A549 treated with CpdA at 1 μM for 4 hours (cell line): Measurements from ENCODE around the gene RIN2. TPM values are rescaled to one million over a fixed set of nuclear protein-coding genes. Genes with fewer than 3 reads are reported as not detected.

Source experiments
- total RNA-seq: library from RNA; stranded (reverse); fragments of 200-300 nt; extraction: Qiagen RNA extraction; gene quantifications from 5 replicates; pipeline ENCODE4 v1.2.3, GENCODE V29; 2022; ENCODE audit warnings: low read depth

Gene RIN2, protein sequence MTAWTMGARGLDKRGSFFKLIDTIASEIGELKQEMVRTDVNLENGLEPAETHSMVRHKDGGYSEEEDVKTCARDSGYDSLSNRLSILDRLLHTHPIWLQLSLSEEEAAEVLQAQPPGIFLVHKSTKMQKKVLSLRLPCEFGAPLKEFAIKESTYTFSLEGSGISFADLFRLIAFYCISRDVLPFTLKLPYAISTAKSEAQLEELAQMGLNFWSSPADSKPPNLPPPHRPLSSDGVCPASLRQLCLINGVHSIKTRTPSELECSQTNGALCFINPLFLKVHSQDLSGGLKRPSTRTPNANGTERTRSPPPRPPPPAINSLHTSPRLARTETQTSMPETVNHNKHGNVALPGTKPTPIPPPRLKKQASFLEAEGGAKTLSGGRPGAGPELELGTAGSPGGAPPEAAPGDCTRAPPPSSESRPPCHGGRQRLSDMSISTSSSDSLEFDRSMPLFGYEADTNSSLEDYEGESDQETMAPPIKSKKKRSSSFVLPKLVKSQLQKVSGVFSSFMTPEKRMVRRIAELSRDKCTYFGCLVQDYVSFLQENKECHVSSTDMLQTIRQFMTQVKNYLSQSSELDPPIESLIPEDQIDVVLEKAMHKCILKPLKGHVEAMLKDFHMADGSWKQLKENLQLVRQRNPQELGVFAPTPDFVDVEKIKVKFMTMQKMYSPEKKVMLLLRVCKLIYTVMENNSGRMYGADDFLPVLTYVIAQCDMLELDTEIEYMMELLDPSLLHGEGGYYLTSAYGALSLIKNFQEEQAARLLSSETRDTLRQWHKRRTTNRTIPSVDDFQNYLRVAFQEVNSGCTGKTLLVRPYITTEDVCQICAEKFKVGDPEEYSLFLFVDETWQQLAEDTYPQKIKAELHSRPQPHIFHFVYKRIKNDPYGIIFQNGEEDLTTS
- 32.3 to 39.0 TPM (median 32.5 TPM) in 5 replicates for total RNA-seq

DNA sequence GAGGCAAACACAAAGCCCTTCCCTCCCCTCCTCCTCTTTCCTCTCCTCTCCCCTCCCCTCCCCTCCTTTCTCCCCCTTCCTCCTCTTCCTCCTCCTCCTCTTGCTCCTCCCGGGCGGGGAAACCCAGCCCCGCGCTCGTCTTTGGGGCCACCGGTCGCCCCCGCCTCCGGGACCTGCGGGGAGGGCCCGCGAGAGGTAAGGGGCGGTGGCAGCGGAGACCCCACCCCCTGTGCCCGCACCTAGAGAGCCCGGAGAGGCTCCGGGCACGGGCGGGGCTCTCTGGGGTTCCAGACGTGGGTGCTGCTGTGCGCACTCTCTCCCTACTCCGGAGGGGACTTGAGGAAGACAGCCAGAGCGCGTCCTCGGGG is at the start of gene RIN2:
RIN2 (plus strand) TSS at position 126 of the 368 bp plus-strand sequence. CDS start 131,344 bp downstream, outside the sequence.

